Measurements from ENCODE around the gene PAK2. TPM values are rescaled to one million over a fixed set of nuclear protein-coding genes. Genes with fewer than 3 reads are reported as not detected.

The PAK2 gene
- total and polyA plus RNA-seq, 9 of the 15 experiments (the other 6 are each of a cell fraction or from before 2014, with no cell fraction given) = 13.2 to 72.4 (median 35.7) TPM

DNA sequence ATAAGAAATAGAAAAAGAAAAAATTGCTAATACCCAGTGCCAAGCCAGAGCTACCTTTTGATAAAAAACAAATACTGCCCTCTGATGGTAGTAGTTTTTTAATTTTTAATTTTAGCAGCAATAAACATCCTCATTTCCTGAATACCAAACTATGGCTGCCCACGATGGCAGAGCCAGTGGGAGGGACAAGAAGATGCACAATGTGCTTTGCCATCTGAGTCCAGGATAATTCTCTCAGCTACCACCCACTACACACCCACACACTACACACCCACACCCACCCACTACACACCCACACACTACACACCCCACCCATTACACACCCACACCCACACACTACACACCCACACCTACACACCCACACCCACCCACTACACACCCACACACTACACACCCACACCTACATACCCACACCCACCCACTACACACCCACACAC, 45.4 kb upstream of the PAK2 start (continued):
- TF ChIP-seq ZNF175 (CRISPR knock-in tag; IDR thresholded peaks at IDR 0.05; ENCODE audit: low read depth) (no peak), TRIM24 (IDR thresholded peaks at IDR 0.05) (peak in 1 of 2 experiments; percentile 67; a peak in 3 of 4 replicates), SOX6 (IDR thresholded peaks at IDR 0.05) (no peak), HNRNPUL1 (IDR thresholded peaks at IDR 0.05; ENCODE audit: low read length) (0 out of 2 replicates have a peak, but pooled peaks have one; percentile 73), MIER1 (IDR thresholded peaks at IDR 0.05; ENCODE audit: low read depth) (no peak), TEAD4 (IDR thresholded peaks at IDR 0.05; ENCODE audit: low read length) (peak; percentile 70), TEAD4 (CRISPR knock-in tag; IDR thresholded peaks at IDR 0.05; ENCODE audit: borderline replicate concordance) (no peak), ELF2 (CRISPR knock-in tag; IDR thresholded peaks at IDR 0.05) (no peak), ZNF311 (CRISPR knock-in tag; IDR thresholded peaks at IDR 0.05) (no peak), C11orf30 (IDR thresholded peaks at IDR 0.05; ENCODE audit: low read depth) (no peak), MAFG (tag; conservative IDR thresholded peaks at IDR 0.05) (no peak), STAT5A (IDR thresholded peaks at IDR 0.05; ENCODE audit: borderline replicate concordance, low read length) (no peak), XRCC3 (IDR thresholded peaks at IDR 0.05) (no peak), ZNF57 (CRISPR knock-in tag; IDR thresholded peaks at IDR 0.05) (no peak), RBBP5 (IDR thresholded peaks at IDR 0.05; ENCODE audit: borderline replicate concordance, insufficient read depth, low read length, poor library complexity, severe bottlenecking) (no peak), SUPT5H (IDR thresholded peaks at IDR 0.05) (no peak), CBX5 (IDR thresholded peaks at IDR 0.05; ENCODE audit: borderline replicate concordance, low read depth) (no peak)
- TF ChIP-seq, protein P1, sequence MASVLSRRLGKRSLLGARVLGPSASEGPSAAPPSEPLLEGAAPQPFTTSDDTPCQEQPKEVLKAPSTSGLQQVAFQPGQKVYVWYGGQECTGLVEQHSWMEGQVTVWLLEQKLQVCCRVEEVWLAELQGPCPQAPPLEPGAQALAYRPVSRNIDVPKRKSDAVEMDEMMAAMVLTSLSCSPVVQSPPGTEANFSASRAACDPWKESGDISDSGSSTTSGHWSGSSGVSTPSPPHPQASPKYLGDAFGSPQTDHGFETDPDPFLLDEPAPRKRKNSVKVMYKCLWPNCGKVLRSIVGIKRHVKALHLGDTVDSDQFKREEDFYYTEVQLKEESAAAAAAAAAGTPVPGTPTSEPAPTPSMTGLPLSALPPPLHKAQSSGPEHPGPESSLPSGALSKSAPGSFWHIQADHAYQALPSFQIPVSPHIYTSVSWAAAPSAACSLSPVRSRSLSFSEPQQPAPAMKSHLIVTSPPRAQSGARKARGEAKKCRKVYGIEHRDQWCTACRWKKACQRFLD (CRISPR knock-in tag; IDR thresholded peaks at IDR 0.05) = no peak
- TF ChIP-seq, protein P2, sequence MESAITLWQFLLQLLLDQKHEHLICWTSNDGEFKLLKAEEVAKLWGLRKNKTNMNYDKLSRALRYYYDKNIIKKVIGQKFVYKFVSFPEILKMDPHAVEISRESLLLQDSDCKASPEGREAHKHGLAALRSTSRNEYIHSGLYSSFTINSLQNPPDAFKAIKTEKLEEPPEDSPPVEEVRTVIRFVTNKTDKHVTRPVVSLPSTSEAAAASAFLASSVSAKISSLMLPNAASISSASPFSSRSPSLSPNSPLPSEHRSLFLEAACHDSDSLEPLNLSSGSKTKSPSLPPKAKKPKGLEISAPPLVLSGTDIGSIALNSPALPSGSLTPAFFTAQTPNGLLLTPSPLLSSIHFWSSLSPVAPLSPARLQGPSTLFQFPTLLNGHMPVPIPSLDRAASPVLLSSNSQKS (CRISPR knock-in tag; IDR thresholded peaks at IDR 0.05) = no peak
- TF ChIP-seq, protein P3, sequence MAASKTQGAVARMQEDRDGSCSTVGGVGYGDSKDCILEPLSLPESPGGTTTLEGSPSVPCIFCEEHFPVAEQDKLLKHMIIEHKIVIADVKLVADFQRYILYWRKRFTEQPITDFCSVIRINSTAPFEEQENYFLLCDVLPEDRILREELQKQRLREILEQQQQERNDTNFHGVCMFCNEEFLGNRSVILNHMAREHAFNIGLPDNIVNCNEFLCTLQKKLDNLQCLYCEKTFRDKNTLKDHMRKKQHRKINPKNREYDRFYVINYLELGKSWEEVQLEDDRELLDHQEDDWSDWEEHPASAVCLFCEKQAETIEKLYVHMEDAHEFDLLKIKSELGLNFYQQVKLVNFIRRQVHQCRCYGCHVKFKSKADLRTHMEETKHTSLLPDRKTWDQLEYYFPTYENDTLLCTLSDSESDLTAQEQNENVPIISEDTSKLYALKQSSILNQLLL (CRISPR knock-in tag; IDR thresholded peaks at IDR 0.05; ENCODE audit: borderline replicate concordance) = no peak
- TF ChIP-seq, protein P4, sequence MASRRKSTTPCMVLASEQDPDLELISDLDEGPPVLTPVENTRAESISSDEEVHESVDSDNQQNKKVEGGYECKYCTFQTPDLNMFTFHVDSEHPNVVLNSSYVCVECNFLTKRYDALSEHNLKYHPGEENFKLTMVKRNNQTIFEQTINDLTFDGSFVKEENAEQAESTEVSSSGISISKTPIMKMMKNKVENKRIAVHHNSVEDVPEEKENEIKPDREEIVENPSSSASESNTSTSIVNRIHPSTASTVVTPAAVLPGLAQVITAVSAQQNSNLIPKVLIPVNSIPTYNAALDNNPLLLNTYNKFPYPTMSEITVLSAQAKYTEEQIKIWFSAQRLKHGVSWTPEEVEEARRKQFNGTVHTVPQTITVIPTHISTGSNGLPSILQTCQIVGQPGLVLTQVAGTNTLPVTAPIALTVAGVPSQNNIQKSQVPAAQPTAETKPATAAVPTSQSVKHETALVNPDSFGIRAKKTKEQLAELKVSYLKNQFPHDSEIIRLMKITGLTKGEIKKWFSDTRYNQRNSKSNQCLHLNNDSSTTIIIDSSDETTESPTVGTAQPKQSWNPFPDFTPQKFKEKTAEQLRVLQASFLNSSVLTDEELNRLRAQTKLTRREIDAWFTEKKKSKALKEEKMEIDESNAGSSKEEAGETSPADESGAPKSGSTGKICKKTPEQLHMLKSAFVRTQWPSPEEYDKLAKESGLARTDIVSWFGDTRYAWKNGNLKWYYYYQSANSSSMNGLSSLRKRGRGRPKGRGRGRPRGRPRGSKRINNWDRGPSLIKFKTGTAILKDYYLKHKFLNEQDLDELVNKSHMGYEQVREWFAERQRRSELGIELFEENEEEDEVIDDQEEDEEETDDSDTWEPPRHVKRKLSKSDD (conservative IDR thresholded peaks at IDR 0.05; ENCODE audit: low read length) = no peak
